Measurements from ENCODE around the gene MXD1. TPM values are rescaled to one million over a fixed set of nuclear protein-coding genes. Genes with fewer than 3 reads are reported as not detected.

The MXD1 gene
- total and polyA plus RNA-seq, 2 of the 4 experiments (the other 2 are of a cell fraction) = 2.0 to 3.7 TPM

DNA sequence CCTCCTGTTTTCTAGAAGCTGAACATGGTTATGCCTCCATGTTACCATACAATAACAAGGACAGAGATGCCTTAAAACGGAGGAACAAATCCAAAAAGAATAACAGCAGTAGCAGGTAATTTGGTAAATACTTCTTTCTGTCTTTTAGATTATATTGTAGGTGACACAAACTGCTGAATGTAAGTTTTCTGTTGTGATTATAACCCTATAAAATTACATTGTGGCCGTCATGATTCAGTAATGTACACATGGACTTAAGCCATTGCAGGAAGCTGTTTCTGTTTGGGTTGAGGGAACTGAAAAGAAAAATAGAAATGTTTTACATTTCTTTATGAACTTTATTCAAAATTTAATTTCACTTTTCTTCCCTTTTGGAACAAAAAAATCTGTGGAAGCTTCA is 1.2 kb downstream of the MXD1 start:
- ATAC-seq (ENCODE audit: low read depth) (no peak), DNase-seq (peak; percentile 35)
- Histone ChIP-seq H2AK5ac (ENCODE audit: low read depth, low read length) (no peak overlapping the region), H3K9me1 (ENCODE audit: insufficient read depth, low read length) (no peaks in the 10 kb centered on the region), H3K9ac (ENCODE audit: low read depth, low read length) (peak overlapping the region; percentile 27; the same call in 1 of the 2 replicates), H3K4ac (ENCODE audit: low read depth, low read length) (no peak overlapping the region), H3K4me3 (ENCODE audit: insufficient read depth, low read depth, low read length) (peak overlapping the region; percentile 55; the same call in 1 of the 2 replicates), H3K18ac (ENCODE audit: low read depth, low read length) (no peak overlapping the region), H3K56ac (ENCODE audit: extremely low read depth, insufficient read depth, low read length) (no peak overlapping the region), H3K4me1 (ENCODE audit: control insufficient read depth, insufficient read depth, low read length) (no peaks in the 10 kb centered on the region; the same call in 1 of the 2 replicates), H3K14ac (replicated peaks; ENCODE audit: low read depth, low read length) (no peak overlapping the region), H3K9me3 (ENCODE audit: control insufficient read depth, insufficient read depth, low read length) (no peaks in the 10 kb centered on the region), H3K4me2 (ENCODE audit: low read depth, low read length) (peak overlapping the region; percentile 100), H3K36me3 (ENCODE audit: control insufficient read depth, insufficient read depth, low read length) (no peaks in the 10 kb centered on the region; the same call in 1 of the 2 replicates), H4K20me1 (ENCODE audit: insufficient read depth, low read length) (no peaks in the 10 kb centered on the region), H2BK5ac (ENCODE audit: low read depth, low read length, poor library complexity, severe bottlenecking) (no peak overlapping the region), H2AK9ac (replicated peaks; ENCODE audit: low read depth, low read length, poor library complexity) (no peak overlapping the region), H2BK20ac (ENCODE audit: low read depth, low read length) (no peak overlapping the region), H4K91ac (ENCODE audit: insufficient read depth, low read depth, low read length) (no peak overlapping the region), H3K27me3 (ENCODE audit: control insufficient read depth, insufficient read depth, low read length) (no peaks in the 10 kb centered on the region), H4K8ac (ENCODE audit: low read depth in 2 of 2, low read length in 2 of 2) (no peak overlapping the region), H2BK120ac (ENCODE audit: low read depth, low read length) (no peak overlapping the region), H2AFZ (replicated peaks; ENCODE audit: low read length, poor library complexity) (no peak overlapping the region), H4K5ac (ENCODE audit: low read depth, low read length) (no peak overlapping the region), H3K27ac (ENCODE audit: insufficient read depth, low read length) (no peak overlapping the region), H2BK15ac (ENCODE audit: low read depth, low read length) (no peak overlapping the region), H3K23ac (ENCODE audit: low read depth, low read length) (no peak overlapping the region), H3K79me1 (ENCODE audit: low read depth in 1 of 2, low read length in 2 of 2) (peaks cover 8 to 21% of the 10 kb centered on the region in 2 experiments; a peak in 3 of 4 replicates)
- WGBS, 2 experiments (ENCODE audit: extremely low coverage in 2 of 2, insufficient read length in 1 of 2) = no CpG with 5 or more reads among the region's 2 CpGs
- dilution Hi-C loops (cut with HindIII; ENCODE audit: low sequenced_read_pairs, unreplicated experiment) (no loop called here), in situ Hi-C loops (cut with MboI; ENCODE audit: low sequenced_read_pairs) (loop anchor here (5.0 to 25.0 kb wide), 3 partner anchors 156 to 321 kb away; partner anchors contain the start of gene TIA1), intact Hi-C loops (cut with micrococcal nuclease) (loop anchor here (2.0 kb wide), 1 partner anchor 19 kb away; no protein-coding TSS in a partner anchor)
- ChIA-PET POLR2A (ENCODE audit: unreplicated experiment) (interaction anchor here (0.5 kb wide), 1 partner anchor 255 kb away, joined by 4 read pairs; no protein-coding TSS in a partner anchor), CTCF (no interaction called here)
- no TSS peak for BruUV-seq (replicated peaks)
- TF ChIP-seq CHD1 (IDR thresholded peaks at IDR 0.05; ENCODE audit: low read depth, low read length) = no peak
- TF ChIP-seq, protein P1, sequence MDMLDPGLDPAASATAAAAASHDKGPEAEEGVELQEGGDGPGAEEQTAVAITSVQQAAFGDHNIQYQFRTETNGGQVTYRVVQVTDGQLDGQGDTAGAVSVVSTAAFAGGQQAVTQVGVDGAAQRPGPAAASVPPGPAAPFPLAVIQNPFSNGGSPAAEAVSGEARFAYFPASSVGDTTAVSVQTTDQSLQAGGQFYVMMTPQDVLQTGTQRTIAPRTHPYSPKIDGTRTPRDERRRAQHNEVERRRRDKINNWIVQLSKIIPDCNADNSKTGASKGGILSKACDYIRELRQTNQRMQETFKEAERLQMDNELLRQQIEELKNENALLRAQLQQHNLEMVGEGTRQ (IDR thresholded peaks at IDR 0.05; ENCODE audit: low read depth, low read length) = no peak
- no peak for TF ChIP-seq SMC3 (IDR thresholded peaks at IDR 0.05; ENCODE audit: low read depth, low read length)
- TF ChIP-seq, protein P2, sequence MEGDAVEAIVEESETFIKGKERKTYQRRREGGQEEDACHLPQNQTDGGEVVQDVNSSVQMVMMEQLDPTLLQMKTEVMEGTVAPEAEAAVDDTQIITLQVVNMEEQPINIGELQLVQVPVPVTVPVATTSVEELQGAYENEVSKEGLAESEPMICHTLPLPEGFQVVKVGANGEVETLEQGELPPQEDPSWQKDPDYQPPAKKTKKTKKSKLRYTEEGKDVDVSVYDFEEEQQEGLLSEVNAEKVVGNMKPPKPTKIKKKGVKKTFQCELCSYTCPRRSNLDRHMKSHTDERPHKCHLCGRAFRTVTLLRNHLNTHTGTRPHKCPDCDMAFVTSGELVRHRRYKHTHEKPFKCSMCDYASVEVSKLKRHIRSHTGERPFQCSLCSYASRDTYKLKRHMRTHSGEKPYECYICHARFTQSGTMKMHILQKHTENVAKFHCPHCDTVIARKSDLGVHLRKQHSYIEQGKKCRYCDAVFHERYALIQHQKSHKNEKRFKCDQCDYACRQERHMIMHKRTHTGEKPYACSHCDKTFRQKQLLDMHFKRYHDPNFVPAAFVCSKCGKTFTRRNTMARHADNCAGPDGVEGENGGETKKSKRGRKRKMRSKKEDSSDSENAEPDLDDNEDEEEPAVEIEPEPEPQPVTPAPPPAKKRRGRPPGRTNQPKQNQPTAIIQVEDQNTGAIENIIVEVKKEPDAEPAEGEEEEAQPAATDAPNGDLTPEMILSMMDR (conservative IDR thresholded peaks at IDR 0.05; ENCODE audit: low read depth, low read length) = no peak
- no peak for TF ChIP-seq RAD21 (IDR thresholded peaks at IDR 0.05; ENCODE audit: low read length)
- no peak for TF ChIP-seq RCOR1 (IDR thresholded peaks at IDR 0.05; ENCODE audit: insufficient replicate concordance, low read length)
- no peak for TF ChIP-seq CEBPB (IDR thresholded peaks at IDR 0.05; ENCODE audit: low read depth, low read length)
- no peak for TF ChIP-seq MAFK (IDR thresholded peaks at IDR 0.05; ENCODE audit: low read depth, low read length)
- no peak for TF ChIP-seq FOS (IDR thresholded peaks at IDR 0.05; ENCODE audit: low read depth, low read length)
- TF ChIP-seq POLR2A (IDR thresholded peaks at IDR 0.05; ENCODE audit: low read depth, low read length) = no peak
- TF ChIP-seq BHLHE40 (IDR thresholded peaks at IDR 0.05; ENCODE audit: low read depth, low read length) = no peak
- no peak for TF ChIP-seq MAZ (IDR thresholded peaks at IDR 0.05; ENCODE audit: borderline replicate concordance, low read depth, low read length)
- TF ChIP-seq MXI1 (IDR thresholded peaks at IDR 0.05; ENCODE audit: borderline replicate concordance, low read depth, low read length) = no peak
- TF ChIP-seq, protein P3, sequence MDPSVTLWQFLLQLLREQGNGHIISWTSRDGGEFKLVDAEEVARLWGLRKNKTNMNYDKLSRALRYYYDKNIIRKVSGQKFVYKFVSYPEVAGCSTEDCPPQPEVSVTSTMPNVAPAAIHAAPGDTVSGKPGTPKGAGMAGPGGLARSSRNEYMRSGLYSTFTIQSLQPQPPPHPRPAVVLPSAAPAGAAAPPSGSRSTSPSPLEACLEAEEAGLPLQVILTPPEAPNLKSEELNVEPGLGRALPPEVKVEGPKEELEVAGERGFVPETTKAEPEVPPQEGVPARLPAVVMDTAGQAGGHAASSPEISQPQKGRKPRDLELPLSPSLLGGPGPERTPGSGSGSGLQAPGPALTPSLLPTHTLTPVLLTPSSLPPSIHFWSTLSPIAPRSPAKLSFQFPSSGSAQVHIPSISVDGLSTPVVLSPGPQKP (IDR thresholded peaks at IDR 0.05; ENCODE audit: borderline replicate concordance, low read depth, low read length) = no peak
- no peak for TF ChIP-seq RFX5 (IDR thresholded peaks at IDR 0.05; ENCODE audit: low read depth, low read length)
- no peak for TF ChIP-seq NFE2L2 (IDR thresholded peaks at IDR 0.05; ENCODE audit: low read depth, low read length)
